GM13976 (cell line): ENCODE measurements around the gene PGAM2.

Source experiments
- DNase-seq: peaks from one replicate; pipeline ENCODE4 v3.0.0; 2012; ENCODE audit warnings: low spot score
- in situ Hi-C: fragments of 300-500 bp; cut with MboI; formaldehyde crosslinking; loops from one replicate; pipeline ENCODE4 v1.12.0; 2022; ENCODE audit warnings: low sequenced_read_pairs, mixed read lengths, inconsistent platforms; ENCODE audit not compliant: unreplicated experiment
- TF ChIP-seq, protein P1 (sequence below): IDR thresholded peaks from 2 replicates; pipeline ENCODE4 v1.5.1; 2012; ENCODE audit warnings: borderline replicate concordance, mild to moderate bottlenecking; ENCODE audit not compliant: insufficient read depth; ENCODE audit errors: extremely low read depth, missing control alignments, control extremely low read depth

Gene PGAM2

DNA sequence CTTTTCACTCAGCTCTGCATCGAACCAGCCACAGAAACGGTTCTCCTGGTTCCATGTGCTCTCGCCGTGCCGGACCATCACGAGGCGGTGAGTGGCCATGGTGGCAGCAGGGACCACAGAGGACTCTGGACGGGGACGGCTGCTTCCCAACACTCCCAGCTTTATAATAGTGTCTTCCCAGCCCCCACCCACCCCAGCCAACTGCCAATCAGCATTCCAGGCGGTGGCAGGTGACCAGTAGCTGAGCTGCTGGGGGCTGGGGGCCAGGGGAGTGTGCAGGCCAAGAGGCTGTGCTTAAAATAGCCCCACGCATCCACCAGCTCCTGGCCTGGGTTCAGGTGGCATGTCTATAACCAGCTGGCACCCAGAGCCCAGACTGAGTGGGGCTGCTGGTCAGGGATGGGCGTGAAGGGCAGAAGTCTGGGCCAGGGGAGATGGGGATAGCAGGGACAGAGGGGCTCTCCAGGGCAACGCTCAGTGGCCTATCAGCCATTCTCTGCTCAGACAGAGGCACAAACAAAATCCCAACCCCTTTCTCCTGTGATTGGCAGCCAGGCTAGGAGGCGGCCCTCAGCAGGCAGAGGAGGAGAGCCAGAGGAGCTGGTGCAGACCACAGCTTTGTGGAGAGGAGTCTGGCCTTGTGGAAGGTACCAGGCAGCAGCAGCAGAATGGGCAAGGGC, at the start of gene PGAM2:
Gene PGAM2, minus strand, starts transcription at position 137 of the 680 bp plus-strand sequence. Its CDS starts 38 bp downstream, at position 99.
- no peak for DNase-seq

DNA sequence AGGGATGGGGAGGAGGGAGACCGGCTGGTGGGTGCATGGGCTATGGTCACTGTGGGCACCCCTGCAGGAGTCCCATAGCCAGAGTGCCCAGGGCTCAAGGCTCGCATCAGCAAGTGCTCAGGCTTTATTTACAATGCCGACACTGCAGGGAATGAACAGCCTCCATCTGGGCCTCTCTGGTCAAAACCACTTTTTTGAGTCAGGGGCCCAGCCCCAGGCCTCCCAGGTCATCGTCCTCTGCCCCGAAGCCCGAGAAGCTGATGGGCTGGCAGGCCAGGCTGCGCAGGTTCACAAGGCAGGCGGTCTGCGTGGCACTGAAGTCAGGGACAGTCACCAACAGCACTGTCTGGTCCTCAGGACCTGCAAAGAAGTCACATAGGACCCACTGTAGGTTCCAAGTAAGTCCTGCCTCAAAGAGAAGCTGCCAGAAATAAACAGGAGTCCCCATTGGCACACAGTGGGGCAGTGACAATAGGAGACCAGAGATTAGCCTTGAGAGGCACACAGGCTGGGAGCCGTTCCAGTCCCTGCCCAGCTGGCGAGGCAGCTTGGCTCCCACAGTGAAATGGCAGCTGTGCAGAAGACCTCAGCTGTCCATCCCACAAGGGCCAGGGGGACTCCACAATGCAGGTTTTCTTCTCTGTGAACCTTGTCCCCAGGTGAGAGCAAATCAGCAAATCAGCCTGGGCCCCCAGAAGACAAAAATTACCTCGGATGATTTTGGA, 49.4 kb upstream of the PGAM2 start:
- TF ChIP-seq, protein P1, sequence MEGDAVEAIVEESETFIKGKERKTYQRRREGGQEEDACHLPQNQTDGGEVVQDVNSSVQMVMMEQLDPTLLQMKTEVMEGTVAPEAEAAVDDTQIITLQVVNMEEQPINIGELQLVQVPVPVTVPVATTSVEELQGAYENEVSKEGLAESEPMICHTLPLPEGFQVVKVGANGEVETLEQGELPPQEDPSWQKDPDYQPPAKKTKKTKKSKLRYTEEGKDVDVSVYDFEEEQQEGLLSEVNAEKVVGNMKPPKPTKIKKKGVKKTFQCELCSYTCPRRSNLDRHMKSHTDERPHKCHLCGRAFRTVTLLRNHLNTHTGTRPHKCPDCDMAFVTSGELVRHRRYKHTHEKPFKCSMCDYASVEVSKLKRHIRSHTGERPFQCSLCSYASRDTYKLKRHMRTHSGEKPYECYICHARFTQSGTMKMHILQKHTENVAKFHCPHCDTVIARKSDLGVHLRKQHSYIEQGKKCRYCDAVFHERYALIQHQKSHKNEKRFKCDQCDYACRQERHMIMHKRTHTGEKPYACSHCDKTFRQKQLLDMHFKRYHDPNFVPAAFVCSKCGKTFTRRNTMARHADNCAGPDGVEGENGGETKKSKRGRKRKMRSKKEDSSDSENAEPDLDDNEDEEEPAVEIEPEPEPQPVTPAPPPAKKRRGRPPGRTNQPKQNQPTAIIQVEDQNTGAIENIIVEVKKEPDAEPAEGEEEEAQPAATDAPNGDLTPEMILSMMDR = no peak
- in situ Hi-C loops = no loop called here
- DNase-seq = no peak

More for the DNA sequence above, at the start of gene PGAM2:
- in situ Hi-C loops = no loop called here
- TF ChIP-seq, protein P1 = no peak

DNA sequence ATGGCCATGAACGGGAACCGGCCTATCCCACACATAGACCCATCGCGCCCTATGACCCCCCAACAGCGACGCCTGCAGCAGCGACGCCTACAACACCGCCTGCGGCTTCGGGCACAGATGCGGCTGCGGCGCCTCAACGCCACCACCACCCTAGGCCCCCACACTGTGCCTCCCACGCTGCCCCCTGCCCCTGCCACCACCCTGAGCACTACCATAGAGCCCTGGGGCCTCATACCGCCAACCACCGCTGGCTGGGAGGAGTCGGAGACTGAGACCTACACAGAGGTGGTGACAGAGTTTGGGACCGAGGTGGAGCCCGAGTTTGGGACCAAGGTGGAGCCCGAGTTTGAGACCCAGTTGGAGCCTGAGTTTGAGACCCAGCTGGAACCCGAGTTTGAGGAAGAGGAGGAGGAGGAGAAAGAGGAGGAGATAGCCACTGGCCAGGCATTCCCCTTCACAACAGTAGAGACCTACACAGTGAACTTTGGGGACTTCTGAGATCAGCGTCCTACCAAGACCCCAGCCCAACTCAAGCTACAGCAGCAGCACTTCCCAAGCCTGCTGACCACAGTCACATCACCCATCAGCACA, 48.5 kb upstream of the PGAM2 start:
- TF ChIP-seq, protein P1 = no peak
- DNase-seq = no peak
- in situ Hi-C loops = no loop called here

DNA sequence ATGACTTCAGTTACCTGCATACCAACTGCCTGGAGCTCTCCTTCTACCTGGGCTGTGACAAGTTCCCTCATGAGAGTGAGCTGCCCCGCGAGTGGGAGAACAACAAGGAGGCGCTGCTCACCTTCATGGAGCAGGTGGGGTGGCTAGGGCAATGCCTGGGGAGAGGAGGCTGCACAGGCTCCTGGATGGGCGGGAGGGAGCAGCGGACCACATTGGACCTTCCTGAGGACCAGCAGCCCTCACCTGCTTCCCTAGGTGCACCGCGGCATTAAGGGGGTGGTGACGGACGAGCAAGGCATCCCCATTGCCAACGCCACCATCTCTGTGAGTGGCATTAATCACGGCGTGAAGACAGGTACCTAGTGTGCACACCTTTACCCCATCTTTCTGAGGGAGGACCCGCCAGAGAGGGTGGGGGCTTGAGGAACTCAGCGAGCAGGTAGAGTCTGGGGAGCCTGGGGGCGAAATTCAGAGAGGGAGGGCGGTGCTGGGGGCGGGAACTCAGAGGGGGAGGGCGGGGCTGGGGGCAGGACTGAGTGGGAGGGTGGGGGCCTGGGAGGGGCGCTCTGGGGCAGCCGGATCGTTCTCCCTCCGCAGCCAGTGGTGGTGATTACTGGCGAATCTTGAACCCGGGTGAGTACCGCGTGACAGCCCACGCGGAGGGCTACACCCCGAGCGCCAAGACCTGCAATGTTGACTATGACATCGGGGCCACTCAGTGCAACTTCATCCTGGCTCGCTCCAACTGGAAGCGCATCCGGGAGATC, 47.8 kb upstream of the PGAM2 start:
- TF ChIP-seq, protein P1 = no peak
- no peak for DNase-seq
- in situ Hi-C loops = no loop called here

DNA sequence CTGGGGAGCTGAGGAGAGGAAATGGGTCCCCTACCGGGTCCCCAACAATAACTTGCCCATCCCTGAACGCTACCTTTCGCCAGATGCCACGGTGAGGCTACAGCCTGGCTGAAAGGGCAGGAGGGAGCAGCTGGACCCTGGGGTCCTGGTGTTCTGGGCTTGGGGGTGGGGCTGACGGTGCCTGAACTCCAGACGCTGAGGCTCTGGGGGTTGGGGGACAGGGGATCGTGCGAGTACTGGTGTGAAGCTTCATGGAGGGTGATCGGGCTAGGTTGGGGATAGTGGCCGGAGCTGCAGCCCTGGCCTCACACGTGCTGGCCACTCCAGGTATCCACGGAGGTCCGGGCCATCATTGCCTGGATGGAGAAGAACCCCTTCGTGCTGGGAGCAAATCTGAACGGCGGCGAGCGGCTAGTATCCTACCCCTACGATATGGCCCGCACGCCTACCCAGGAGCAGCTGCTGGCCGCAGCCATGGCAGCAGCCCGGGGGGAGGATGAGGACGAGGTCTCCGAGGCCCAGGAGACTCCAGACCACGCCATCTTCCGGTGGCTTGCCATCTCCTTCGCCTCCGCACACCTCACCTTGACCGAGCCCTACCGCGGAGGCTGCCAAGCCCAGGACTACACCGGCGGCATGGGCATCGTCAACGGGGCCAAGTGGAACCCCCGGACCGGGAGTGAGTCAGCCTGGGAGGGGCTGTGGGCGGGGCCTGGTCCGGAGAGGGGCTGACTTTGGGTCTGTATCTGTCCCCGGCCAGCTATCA, 47.0 kb upstream of the PGAM2 start:
- DNase-seq = no peak
- TF ChIP-seq, protein P1 = no peak
- in situ Hi-C loops = no loop called here
